PFSK-1 (cell line): ENCODE measurements around the gene IQGAP2.

Experiments
- FOXP2 ChIP-seq: optimal IDR thresholded peaks from 2 replicates; pipeline ENCODE3; 2011; ENCODE audit warnings: borderline replicate concordance, control low read depth, inconsistent platforms; ENCODE audit not compliant: insufficient read depth; ENCODE audit errors: extremely low read length, extremely low read depth
- POLR2AphosphoS5 ChIP-seq: IDR thresholded peaks from 2 replicates; pipeline ENCODE4 v1.6.1; 2012; ENCODE audit warnings: low read depth, mild to moderate bottlenecking, control low read depth, low read length, moderate library complexity
- SIN3A ChIP-seq: IDR thresholded peaks from 2 replicates; pipeline ENCODE4 v1.6.1; 2012; ENCODE audit warnings: mild to moderate bottlenecking, low read length, moderate library complexity, borderline replicate concordance; ENCODE audit not compliant: insufficient read depth
- TAF1 ChIP-seq: IDR thresholded peaks from 2 replicates; pipeline ENCODE4 v1.6.1; 2012; ENCODE audit warnings: low read length, control low read depth, borderline replicate concordance; ENCODE audit not compliant: insufficient read depth
- TF ChIP-seq, protein P1 (sequence below), 2 experiments: IDR thresholded peaks; 2 replicates each; pipeline versions ENCODE4 v1.6.1 to v1.8.0; 2011 to 2012; ENCODE audit warnings: low read depth in 2 of 2, low read length in 2 of 2, control low read depth in 1 of 2, inconsistent platforms in 1 of 2, mild to moderate bottlenecking in 1 of 2, moderate library complexity in 1 of 2; ENCODE audit not compliant: insufficient read depth in 1 of 2

The IQGAP2 gene

DNA sequence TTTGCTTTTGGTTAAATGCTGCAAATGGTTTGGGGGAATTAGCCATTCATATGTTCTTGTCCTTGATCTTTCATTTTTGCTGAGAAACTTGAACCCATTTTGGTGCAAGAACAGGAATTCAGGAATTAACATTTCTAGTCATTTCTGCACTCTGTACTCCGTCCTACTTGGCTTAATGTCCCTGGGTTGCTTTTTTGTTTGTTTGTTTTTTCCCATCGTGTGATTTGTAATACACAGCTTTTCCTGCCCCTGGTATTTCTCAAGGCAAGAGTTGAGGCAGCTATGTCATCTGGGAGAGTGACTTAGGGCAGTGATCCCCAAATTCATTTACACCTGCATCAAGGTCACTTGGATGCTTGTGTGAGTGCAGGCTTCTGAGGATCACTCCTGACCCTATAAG, 71.3 kb downstream of the IQGAP2 start:
- TF ChIP-seq POLR2AphosphoS5 = no peak

DNA sequence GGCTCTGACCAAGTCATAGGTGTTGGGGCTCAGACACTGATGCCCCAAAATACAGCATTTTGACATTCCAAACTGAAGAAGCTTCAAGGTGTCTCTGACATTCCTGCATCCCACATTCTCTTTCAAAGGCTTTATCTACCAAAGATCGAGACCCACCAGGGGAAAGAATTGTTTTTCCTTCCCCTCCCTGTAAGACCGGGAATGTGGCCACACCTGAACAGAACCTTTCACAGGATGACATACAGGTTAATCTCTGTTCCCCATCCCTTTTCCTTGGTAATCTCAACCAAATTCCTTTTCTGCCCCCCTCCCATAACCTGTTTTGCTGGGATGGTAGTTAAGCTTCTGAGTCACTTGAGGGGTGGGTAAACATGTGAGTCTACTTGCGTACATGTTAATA, 72.3 kb downstream of the IQGAP2 start:
- TF ChIP-seq POLR2AphosphoS5 (no peak), FOXP2 (no peak), TAF1 (no peak), SIN3A (no peak)
- TF ChIP-seq, protein P1, sequence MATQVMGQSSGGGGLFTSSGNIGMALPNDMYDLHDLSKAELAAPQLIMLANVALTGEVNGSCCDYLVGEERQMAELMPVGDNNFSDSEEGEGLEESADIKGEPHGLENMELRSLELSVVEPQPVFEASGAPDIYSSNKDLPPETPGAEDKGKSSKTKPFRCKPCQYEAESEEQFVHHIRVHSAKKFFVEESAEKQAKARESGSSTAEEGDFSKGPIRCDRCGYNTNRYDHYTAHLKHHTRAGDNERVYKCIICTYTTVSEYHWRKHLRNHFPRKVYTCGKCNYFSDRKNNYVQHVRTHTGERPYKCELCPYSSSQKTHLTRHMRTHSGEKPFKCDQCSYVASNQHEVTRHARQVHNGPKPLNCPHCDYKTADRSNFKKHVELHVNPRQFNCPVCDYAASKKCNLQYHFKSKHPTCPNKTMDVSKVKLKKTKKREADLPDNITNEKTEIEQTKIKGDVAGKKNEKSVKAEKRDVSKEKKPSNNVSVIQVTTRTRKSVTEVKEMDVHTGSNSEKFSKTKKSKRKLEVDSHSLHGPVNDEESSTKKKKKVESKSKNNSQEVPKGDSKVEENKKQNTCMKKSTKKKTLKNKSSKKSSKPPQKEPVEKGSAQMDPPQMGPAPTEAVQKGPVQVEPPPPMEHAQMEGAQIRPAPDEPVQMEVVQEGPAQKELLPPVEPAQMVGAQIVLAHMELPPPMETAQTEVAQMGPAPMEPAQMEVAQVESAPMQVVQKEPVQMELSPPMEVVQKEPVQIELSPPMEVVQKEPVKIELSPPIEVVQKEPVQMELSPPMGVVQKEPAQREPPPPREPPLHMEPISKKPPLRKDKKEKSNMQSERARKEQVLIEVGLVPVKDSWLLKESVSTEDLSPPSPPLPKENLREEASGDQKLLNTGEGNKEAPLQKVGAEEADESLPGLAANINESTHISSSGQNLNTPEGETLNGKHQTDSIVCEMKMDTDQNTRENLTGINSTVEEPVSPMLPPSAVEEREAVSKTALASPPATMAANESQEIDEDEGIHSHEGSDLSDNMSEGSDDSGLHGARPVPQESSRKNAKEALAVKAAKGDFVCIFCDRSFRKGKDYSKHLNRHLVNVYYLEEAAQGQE (IDR thresholded peaks at IDR 0.05; ENCODE audit: insufficient read depth in 1 of 2, low read depth in 2 of 2, low read length in 2 of 2) = no peak

DNA sequence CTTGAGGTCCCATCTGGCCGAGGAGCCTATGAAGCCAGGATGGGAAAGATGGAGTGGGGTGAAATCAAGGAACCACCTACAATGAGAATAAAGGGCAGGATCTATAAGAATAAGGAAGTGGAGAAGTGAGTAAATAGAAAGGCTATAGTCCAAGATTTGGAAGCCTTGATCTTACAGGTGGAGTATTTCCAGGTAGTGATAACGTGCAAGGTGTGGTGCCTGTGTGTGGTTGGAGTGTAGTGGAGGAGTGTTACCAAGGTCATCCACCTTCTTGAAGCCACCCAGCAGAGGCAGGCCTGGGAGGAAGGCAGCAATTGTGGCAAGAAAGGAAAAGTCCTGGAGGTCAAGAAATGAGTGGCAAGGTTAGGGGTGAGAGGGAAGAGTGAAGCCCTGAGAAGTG, 72.9 kb downstream of the IQGAP2 start:
- TF ChIP-seq FOXP2 (no peak), POLR2AphosphoS5 (no peak), TAF1 (no peak), SIN3A (no peak)
- TF ChIP-seq, protein P1 (IDR thresholded peaks at IDR 0.05; ENCODE audit: insufficient read depth in 1 of 2, low read depth in 2 of 2, low read length in 2 of 2) = no peak

DNA sequence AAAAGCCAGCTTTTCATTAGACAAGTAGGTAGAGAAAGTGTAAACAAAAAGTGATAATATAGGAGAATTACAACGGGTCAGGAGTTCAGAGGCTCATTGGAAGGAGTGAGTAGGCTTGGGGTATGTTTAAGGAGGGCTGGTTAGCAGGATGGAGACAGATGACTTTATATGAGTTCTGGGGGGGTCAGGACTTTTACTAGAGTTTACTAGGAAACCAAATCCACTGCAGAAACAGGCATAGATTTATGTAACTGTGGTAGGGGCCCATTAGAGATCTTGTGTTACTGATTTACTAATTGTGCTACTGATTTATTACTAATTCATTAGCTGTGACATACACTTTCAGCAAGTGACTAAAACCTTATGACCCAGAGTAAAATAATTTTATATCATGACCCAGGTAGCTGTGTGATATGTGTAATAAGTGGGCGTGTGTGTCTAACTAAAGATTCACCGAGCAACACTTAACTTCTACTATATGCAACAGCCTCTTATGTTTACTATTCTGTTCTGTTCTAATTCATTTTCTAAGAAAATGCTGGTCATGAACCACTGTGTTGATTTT, 73.5 kb downstream of the IQGAP2 start:
- TF ChIP-seq TAF1 (no peak), POLR2AphosphoS5 (no peak), SIN3A (no peak), FOXP2 (no peak)
- TF ChIP-seq, protein P1 (IDR thresholded peaks at IDR 0.05; ENCODE audit: insufficient read depth in 1 of 2, low read depth in 2 of 2, low read length in 2 of 2) = no peak

DNA sequence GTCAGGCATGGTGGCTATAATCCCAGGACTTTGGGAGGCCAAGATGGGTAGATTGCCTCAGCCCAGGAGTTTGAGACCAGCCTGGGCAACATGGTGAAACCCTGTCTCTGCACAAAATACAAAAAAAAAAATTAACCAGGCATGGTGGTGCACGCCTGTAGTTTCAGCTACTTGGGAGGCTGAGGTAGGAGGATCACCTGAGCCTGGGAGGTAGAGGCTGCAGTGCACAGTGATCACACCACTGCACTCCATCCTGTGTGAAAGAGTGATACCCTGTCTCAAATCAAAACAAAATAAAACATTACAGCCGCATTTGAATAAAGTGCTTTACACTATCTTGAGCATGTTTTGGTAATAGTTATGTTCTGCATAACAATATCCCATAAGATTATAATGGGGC, 74.0 kb downstream of the IQGAP2 start:
- TF ChIP-seq, protein P1 (IDR thresholded peaks at IDR 0.05; ENCODE audit: insufficient read depth in 1 of 2, low read depth in 2 of 2, low read length in 2 of 2) = no peak
- TF ChIP-seq TAF1 = no peak
- no peak for TF ChIP-seq SIN3A
- TF ChIP-seq FOXP2 = no peak
- no peak for TF ChIP-seq POLR2AphosphoS5

DNA sequence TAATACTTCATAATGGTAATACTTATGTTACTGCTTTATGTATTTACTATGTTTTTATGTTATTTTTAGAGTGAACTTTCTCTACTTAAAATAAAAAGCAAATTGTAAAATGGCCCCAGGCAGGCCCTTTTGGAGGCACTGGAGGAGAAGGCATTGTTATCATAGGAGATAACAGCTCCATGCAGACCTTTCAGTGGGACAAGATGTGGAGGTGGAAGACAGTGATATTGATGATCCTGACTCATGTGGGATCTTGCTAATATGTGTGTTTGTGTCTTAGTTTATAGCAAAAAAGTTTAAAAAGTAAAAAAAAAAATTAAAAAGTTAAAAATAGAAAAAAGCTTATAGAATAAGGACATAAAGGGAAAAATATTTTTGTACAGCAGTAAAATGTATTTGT, 74.5 kb downstream of the IQGAP2 start:
- TF ChIP-seq TAF1 (no peak), POLR2AphosphoS5 (no peak), FOXP2 (no peak), SIN3A (no peak)
- TF ChIP-seq, protein P1 (IDR thresholded peaks at IDR 0.05; ENCODE audit: insufficient read depth in 1 of 2, low read depth in 2 of 2, low read length in 2 of 2) = no peak
